K562 (cell line): ENCODE results near the gene IDH2. TPM values are rescaled to one million over a fixed set of nuclear protein-coding genes. Genes with fewer than 3 reads are reported as not detected.

ENCODE experiments used
- ATAC-seq: fragments of 200-7000 bp; cut with Tn5 transposase; 3 replicates; pipeline ENCODE4 v1.9.1; 2020; ENCODE audit warnings: moderate library complexity
- BruUV-seq: library from RNA; stranded (reverse); fragments of 400-500 nt; replicated peaks from 2 replicates; lab custom pipeline; 2021; lab: Mats Ljungman, UMichigan
- CTCF ChIA-PET: fragments of 300-600 bp; formaldehyde crosslinking; extraction: SDS; loops from one replicate; lab custom pipeline; 2021; ENCODE audit warnings: low intra/inter-chr PET ratio; lab: Yijun Ruan, JAX
- POLR2A ChIA-PET: fragments of 300-600, 350-650 bp; sonication (Branson Sonifier 250); formaldehyde crosslinking; extraction: SDS; loops from one replicate; lab custom pipeline; 2021; ENCODE audit warnings: antibody characterized with exemption, inconsistent platforms; lab: Yijun Ruan, JAX
- DNase-seq, 4 experiments: peaks; one replicate each; pipeline versions ENCODE4 v3.0.0 to v3.0.0-alpha.2; 2011 to 2018; ENCODE audit warnings: low spot score in 3 of 4, mixed read lengths in 3 of 4; ENCODE audit errors: extremely low read depth in 1 of 4
- FAIRE-seq: peaks from 2 replicates; lab custom pipeline; 2011; peaks lifted over from hg19 to GRCh38; lab: Jason Lieb, UNC
- H2AFZ ChIP-seq: 2 replicates; pipeline ENCODE4 v1.6.0; 2011; ENCODE audit warnings: low read depth, low read length, control low read depth, inconsistent platforms
- H3K27ac ChIP-seq: fragments of 200-600 bp; 3 replicates; pipeline ENCODE4 v1.8.0; 2011; ENCODE audit warnings: low read depth, mild to moderate bottlenecking, control low read depth, inconsistent platforms, low read length, moderate library complexity, mixed read lengths; ENCODE audit errors: extremely low read depth
- H3K27me3 ChIP-seq, 2 experiments: fragments of 300-600 bp in 1 of 2; 2 replicates in 1 of 2; 3 replicates in 1 of 2; pipeline versions ENCODE4 v1.6.0 to v1.8.0; 2011; ENCODE audit warnings: inconsistent platforms in 2 of 2, low read length in 2 of 2, mild to moderate bottlenecking in 1 of 2, mixed read lengths in 1 of 2, moderate library complexity in 1 of 2; ENCODE audit not compliant: control insufficient read depth in 2 of 2, insufficient read depth in 2 of 2
- H3K36me3 ChIP-seq: fragments of 300-600 bp; 3 replicates; pipeline ENCODE4 v1.8.0; 2011; ENCODE audit warnings: mild to moderate bottlenecking, low read length, inconsistent platforms; ENCODE audit not compliant: control insufficient read depth, insufficient read depth
- H3K4me1 ChIP-seq, 2 experiments: fragments of 200-600 bp in 1 of 2; replicated peaks in 1 of 2; 2 replicates in 1 of 2; 3 replicates in 1 of 2; pipeline versions ENCODE4 v1.5.1 to v1.8.0; 2011; ENCODE audit warnings: inconsistent platforms in 2 of 2, low read length in 2 of 2, mild to moderate bottlenecking in 1 of 2, mixed read lengths in 1 of 2, moderate library complexity in 1 of 2; ENCODE audit not compliant: control insufficient read depth in 2 of 2, insufficient read depth in 2 of 2
- H3K4me2 ChIP-seq: 2 replicates; pipeline ENCODE4 v1.6.1; 2011; ENCODE audit warnings: low read length, control low read depth, inconsistent platforms, mixed read lengths; ENCODE audit not compliant: insufficient read depth
- H3K4me3 ChIP-seq: fragments of 200-600 bp; sonication (generic), shearing (Covaris generic); 2 replicates; pipeline ENCODE4 v1.5.1; 2016; ENCODE audit warnings: control low read depth, inconsistent platforms
- H3K79me2 ChIP-seq: fragments of 200-600 bp; 3 replicates; pipeline ENCODE4 v1.8.0; 2011; ENCODE audit warnings: low read length, inconsistent platforms; ENCODE audit not compliant: control insufficient read depth, insufficient read depth
- H3K9ac ChIP-seq, 2 experiments: 2 replicates each; pipeline versions ENCODE4 v1.6.0 to v1.6.1; 2011; ENCODE audit warnings: low read depth in 2 of 2, low read length in 2 of 2, control low read depth in 1 of 2, inconsistent platforms in 1 of 2, mild to moderate bottlenecking in 1 of 2, mixed read lengths in 1 of 2; ENCODE audit not compliant: insufficient read depth in 1 of 2
- H3K9me1 ChIP-seq: one replicate; pipeline ENCODE4 v1.6.0; 2011; ENCODE audit warnings: inconsistent platforms, mild to moderate bottlenecking, low read length, moderate library complexity; ENCODE audit not compliant: control insufficient read depth, insufficient read depth
- H3K9me3 ChIP-seq: replicated peaks from 2 replicates; pipeline ENCODE4 v1.5.1; 2011; ENCODE audit warnings: low read depth, low read length, inconsistent platforms; ENCODE audit not compliant: control insufficient read depth, insufficient read depth
- H4K20me1 ChIP-seq: replicated peaks from 2 replicates; pipeline ENCODE4 v1.6.1; 2011; ENCODE audit warnings: low read length, inconsistent platforms, mixed read lengths; ENCODE audit not compliant: control insufficient read depth, insufficient read depth
- ATF3 ChIP-seq, 2 experiments: fragments of 450-650 bp in 1 of 2; sonication (generic) in 1 of 2; formaldehyde crosslinking in 1 of 2; IDR thresholded peaks in 1 of 2; conservative IDR thresholded peaks in 1 of 2; 2 replicates each; pipeline versions ENCODE4 v1.6.1 to v1.8.1; 2016 to 2023; ENCODE audit warnings: mild to moderate bottlenecking in 2 of 2, moderate library complexity in 2 of 2, inconsistent platforms in 1 of 2, missing genetic modification reagents in 1 of 2
- E2F6 ChIP-seq, 2 experiments: IDR thresholded peaks; 2 replicates each; pipeline ENCODE4 v1.6.1; 2011; ENCODE audit warnings: borderline replicate concordance in 1 of 2, control low read depth in 1 of 2, low read depth in 1 of 2, low read length in 1 of 2, mild to moderate bottlenecking in 1 of 2, mixed read lengths in 1 of 2, moderate library complexity in 1 of 2; ENCODE audit not compliant: insufficient read depth in 1 of 2, insufficient read length in 1 of 2, poor library complexity in 1 of 2, severe bottlenecking in 1 of 2; ENCODE audit errors: extremely low read depth in 1 of 2
- FOSL1 ChIP-seq: fragments of 200-800 bp; sonication (Bioruptor generic); conservative IDR thresholded peaks from 2 replicates; pipeline ENCODE4 v1.6.1; 2016; ENCODE audit warnings: missing genetic modification characterization, missing compliant biosample characterization
- JUND ChIP-seq, 2 experiments: IDR thresholded peaks; 2 replicates in 1 of 2; 3 replicates in 1 of 2; pipeline ENCODE4 v1.6.1; 2011; ENCODE audit warnings: borderline replicate concordance in 2 of 2, low read depth in 2 of 2, low read length in 2 of 2, improper control_type of control experiment in 1 of 2, missing biosample characterization in 1 of 2, missing genetic modification characterization in 1 of 2, missing genetic modification reagents in 1 of 2
- MAFF ChIP-seq: IDR thresholded peaks from 2 replicates; pipeline ENCODE4 v1.6.1; 2012; ENCODE audit warnings: low read length, improper control_type of control experiment
- SMARCA4 ChIP-seq: fragments of 450-650 bp; IDR thresholded peaks from 2 replicates; pipeline ENCODE4 v1.6.1; 2016
- TCF15 ChIP-seq: fragments of 250-450 bp; sonication (Bioruptor Pico); IDR thresholded peaks from 2 replicates; pipeline ENCODE4 v1.8.0; 2022; ENCODE audit warnings: moderate library complexity, mild to moderate bottlenecking, inconsistent platforms
- ZBTB7A ChIP-seq: IDR thresholded peaks from 2 replicates; pipeline ENCODE4 v1.6.1; 2011; ENCODE audit warnings: low read depth, mild to moderate bottlenecking, low read length, moderate library complexity, borderline replicate concordance; ENCODE audit not compliant: control insufficient read depth
- ZNF263 ChIP-seq: sonication (generic); formaldehyde crosslinking; IDR thresholded peaks from 2 replicates; pipeline ENCODE4 v1.8.0; 2022; ENCODE audit warnings: mild to moderate bottlenecking, missing genetic modification reagents, borderline replicate concordance
- ZNF766 ChIP-seq: fragments of 200-800 bp; sonication (Bioruptor generic); conservative IDR thresholded peaks from 2 replicates; pipeline ENCODE4 v1.6.1; 2016; ENCODE audit warnings: missing genetic modification characterization, missing compliant biosample characterization
- WGBS: fragments of 100-300 bp; shearing (Covaris generic); methylation state at CpG from one replicate; pipeline ENCODE4 v1.1.6; 2016; ENCODE audit warnings: low coverage, mixed read lengths; ENCODE audit not compliant: insufficient coverage; ENCODE audit errors: missing lambda C conversion rate; 5-methylcytosine and 5-hydroxymethylcytosine counted together
- in situ Hi-C: fragments of 300-500 bp; cut with MboI; formaldehyde crosslinking; loops from 4 replicates; pipeline ENCODE4 v1.15.0; 2018; ENCODE audit warnings: inconsistent platforms, mixed read lengths
- intact Hi-C: fragments of 100-400 bp; cut with micrococcal nuclease; formaldehyde crosslinking; loops from 2 replicates; pipeline ENCODE4 v1.14.2; 2022
- polyA plus RNA-seq, 8 experiments: library from polyadenylated mRNA; depleted of rRNA in 4 of 8; stranded (reverse) in 5 of 8; unstranded in 3 of 8; fragments of >200 nt; fragmentation: Nextera tagmentation in 2 of 8; fragmentation: Illumina TruSeq in 1 of 8; extraction: Ambion mirVana in 2 of 8; extraction: Trizol in 1 of 8; gene quantifications; 2 replicates each; pipeline versions ENCODE4 v1.2.1 to v1.2.3, GENCODE V29; 2011 to 2014; ENCODE audit warnings: inconsistent platforms in 1 of 8, missing spikeins in 1 of 8
- total RNA-seq, 7 experiments: library from RNA; depleted of rRNA in 6 of 7; stranded (reverse); fragments of >200 nt in 6 of 7; fragmentation: Illumina TruSeq in 2 of 7; extraction: Trizol in 2 of 7; gene quantifications; 2 replicates each; pipeline versions ENCODE4 v1.2.1 to v1.2.3, GENCODE V29; 2011 to 2021; ENCODE audit warnings: low replicate concordance in 1 of 7

Gene IDH2
- total and polyA plus RNA-seq, 9 of the 15 experiments (the other 6 are each of a cell fraction or from before 2014, with no cell fraction given): 0.70 to 99.9 (median 59.2) TPM

GRCh38 chr15:90141646-90142045 is 39.4 kb upstream of the IDH2 start:
- ATAC-seq (no peak), DNase-seq (peak; percentile 26 to 55 (median 34)), FAIRE-seq (no peak)
- peak overlapping the region; percentile 88 for H2AFZ ChIP-seq
- H4K20me1 ChIP-seq: no peaks in the 10 kb centered on the region
- H3K36me3 ChIP-seq: no peaks in the 10 kb centered on the region
- POLR2A ChIA-PET: interaction anchor here (1.3 to 1.5 kb wide), 2 partner anchors 12 to 116 kb away, joined by 3 read pairs; no protein-coding TSS in a partner anchor
- in situ Hi-C loops (no loop called here), intact Hi-C loops (no loop called here)
- no peaks in the 10 kb centered on the region for H3K79me2 ChIP-seq
- H3K9ac ChIP-seq: peak overlapping the region; percentile 47 to 57; a peak in 3 of 4 replicates
- TF ChIP-seq ATF3 (IDR thresholded peaks at IDR 0.05) (peak; percentile 14; the same call in 1 of the 2 replicates), ATF3 (CRISPR knock-in tag; conservative IDR thresholded peaks at IDR 0.05) (no peak), MAFF (no peak), E2F6 (IDR thresholded peaks at IDR 0.05; ENCODE audit: borderline replicate concordance in 1 of 2, extremely low read depth in 1 of 2, insufficient read depth in 1 of 2, insufficient read length in 1 of 2, low read depth in 1 of 2, low read length in 1 of 2, poor library complexity in 1 of 2, severe bottlenecking in 1 of 2) (peak in 1 of 2 experiments; percentile 18), FOSL1 (tag) (peak; percentile 49), ZNF766 (CRISPR knock-in tag) (no peak), TCF15 (CRISPR knock-in tag) (no peak), JUND (IDR thresholded peaks at IDR 0.05; ENCODE audit: borderline replicate concordance, low read depth, low read length) (peak; percentile 29; the same call in 1 of the 2 replicates), JUND (tag; IDR thresholded peaks at IDR 0.05; ENCODE audit: borderline replicate concordance, low read depth, low read length) (peak; percentile 39; the same call in 1 of the 3 replicates), SMARCA4 (0 out of 2 replicates have a peak, but pooled peaks have one; percentile 20), ZNF263 (no peak), ZBTB7A (0 out of 2 replicates have a peak, but pooled peaks have one; percentile 15)
- WGBS: 57% methylated on average over 13 of the region's 13 CpGs
- H3K9me3 ChIP-seq: 0 out of 2 replicates have a peak, but pooled peaks cover 3% of the 10 kb centered on the region
- BruUV-seq: no TSS peak
- H3K27ac ChIP-seq: peak overlapping the region; percentile 83
- no peak overlapping the region for H3K4me3 ChIP-seq
- CTCF ChIA-PET: no interaction called here
- no peaks in the 10 kb centered on the region for H3K27me3 ChIP-seq
- peaks cover 28 to 35% of the 10 kb centered on the region in 2 experiments for H3K4me1 ChIP-seq
- peak overlapping the region; percentile 49 for H3K4me2 ChIP-seq
- no peaks in the 10 kb centered on the region for H3K9me1 ChIP-seq
